ENCODE results near the gene TMA7B. TPM values are rescaled to one million over a fixed set of nuclear protein-coding genes. Genes with fewer than 3 reads are reported as not detected.

TMA7B gene
- total RNA-seq, 2 donors from 2014 or later, result 4.6 TPM; not detected in 1

- DNase-seq (ENCODE audit: low spot score) (no peak), ATAC-seq (ENCODE audit: insufficient number of reproducible peaks, low FRiP score, low read depth) (no peak)
- Histone ChIP-seq H3K27me3 (replicated peaks; ENCODE audit: insufficient read depth) (no peaks in the 10 kb centered on the region), H3K27ac (no peak overlapping the region), H3K4me1 (ENCODE audit: control insufficient read depth in 1 of 2, low read depth in 2 of 2) (no peaks in the 10 kb centered on the region), H3K4me3 (no peak overlapping the region), H3K36me3 (no peaks in the 10 kb centered on the region), H3K9me3 (no peaks in the 10 kb centered on the region)
- no peak for TF ChIP-seq CTCF (IDR thresholded peaks at IDR 0.05)
These were observed 16.9 kb upstream of the TMA7B start for GRCh38 chr22:39943337-39943736.

- H3K27me3 ChIP-seq (replicated peaks; ENCODE audit: insufficient read depth), result no peaks in the 10 kb centered on the region
- TF ChIP-seq CTCF (IDR thresholded peaks at IDR 0.05), result no peak
- H3K4me3 ChIP-seq, result no peak overlapping the region
- H3K36me3 ChIP-seq, result no peaks in the 10 kb centered on the region
- DNase-seq (ENCODE audit: low spot score) (no peak), ATAC-seq (ENCODE audit: insufficient number of reproducible peaks, low FRiP score, low read depth) (no peak)
- H3K9me3 ChIP-seq, result no peaks in the 10 kb centered on the region
- H3K4me1 ChIP-seq (ENCODE audit: control insufficient read depth in 1 of 2, low read depth in 2 of 2), result no peaks in the 10 kb centered on the region
- no peak overlapping the region for H3K27ac ChIP-seq
These were observed 16.0 kb upstream of the TMA7B start for GRCh38 chr22:39943953-39944872.

GRCh38 chr22:39946126-39946502 is 14.1 kb upstream of the TMA7B start:
- ATAC-seq (ENCODE audit: insufficient number of reproducible peaks, low FRiP score, low read depth), result no peak
- Histone ChIP-seq H3K4me3 (no peak overlapping the region), H3K27me3 (replicated peaks; ENCODE audit: insufficient read depth) (peaks cover 3% of the 10 kb centered on the region), H3K9me3 (no peaks in the 10 kb centered on the region), H3K4me1 (ENCODE audit: control insufficient read depth in 1 of 2, low read depth in 2 of 2) (no peaks in the 10 kb centered on the region), H3K36me3 (no peaks in the 10 kb centered on the region), H3K27ac (no peak overlapping the region)
- no peak for DNase-seq (ENCODE audit: low spot score)
- TF ChIP-seq CTCF (IDR thresholded peaks at IDR 0.05), result no peak

DNA sequence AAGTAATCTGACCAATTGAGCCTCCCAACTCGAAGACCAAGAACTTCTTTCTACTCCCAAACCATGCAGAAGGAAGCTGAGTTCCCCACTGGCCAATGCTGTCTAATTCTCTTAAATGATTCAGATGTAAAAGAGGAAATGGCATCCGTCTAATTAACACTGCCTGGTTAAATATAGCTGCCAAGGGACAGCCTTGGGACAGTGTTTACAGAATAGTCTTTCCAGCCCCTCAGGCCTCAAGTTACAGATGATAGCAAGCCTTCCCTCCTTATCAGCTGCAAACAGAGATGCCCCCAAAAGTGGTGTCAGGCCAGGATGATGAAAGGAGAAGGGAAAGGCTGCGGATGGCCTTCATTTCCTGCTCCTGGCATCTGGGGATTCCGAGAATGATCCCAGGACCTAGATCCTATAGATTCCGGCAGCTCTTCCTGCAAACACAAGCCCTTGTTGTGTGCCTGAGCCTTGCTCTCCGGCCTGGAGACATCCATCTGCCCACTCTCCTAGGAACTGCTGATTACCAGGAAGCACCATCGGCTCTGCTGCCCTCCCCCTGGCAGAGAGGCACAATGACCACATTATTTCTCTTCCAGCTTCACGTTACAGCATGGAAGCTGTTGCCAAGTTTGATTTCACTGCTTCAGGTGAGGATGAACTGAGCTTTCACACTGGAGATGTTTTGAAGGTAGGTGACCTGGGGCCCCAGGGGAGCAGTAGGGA is 13.5 kb upstream of the TMA7B start:
- Histone ChIP-seq H3K27ac (no peak overlapping the region), H3K27me3 (replicated peaks; ENCODE audit: insufficient read depth) (peaks cover 3% of the 10 kb centered on the region), H3K36me3 (no peaks in the 10 kb centered on the region), H3K4me3 (no peak overlapping the region), H3K9me3 (no peaks in the 10 kb centered on the region), H3K4me1 (ENCODE audit: control insufficient read depth in 1 of 2, low read depth in 2 of 2) (no peaks in the 10 kb centered on the region)
- DNase-seq (ENCODE audit: low spot score), result no peak
- ATAC-seq (ENCODE audit: insufficient number of reproducible peaks, low FRiP score, low read depth), result no peak
- no peak for TF ChIP-seq CTCF (IDR thresholded peaks at IDR 0.05)
